ENCODE results near the gene NAPG. TPM values are rescaled to one million over a fixed set of nuclear protein-coding genes. Genes with fewer than 3 reads are reported as not detected.

Gene NAPG
- total and polyA plus RNA-seq, 2 experiments from 2014 or later: 29.0 to 43.2 TPM

DNA sequence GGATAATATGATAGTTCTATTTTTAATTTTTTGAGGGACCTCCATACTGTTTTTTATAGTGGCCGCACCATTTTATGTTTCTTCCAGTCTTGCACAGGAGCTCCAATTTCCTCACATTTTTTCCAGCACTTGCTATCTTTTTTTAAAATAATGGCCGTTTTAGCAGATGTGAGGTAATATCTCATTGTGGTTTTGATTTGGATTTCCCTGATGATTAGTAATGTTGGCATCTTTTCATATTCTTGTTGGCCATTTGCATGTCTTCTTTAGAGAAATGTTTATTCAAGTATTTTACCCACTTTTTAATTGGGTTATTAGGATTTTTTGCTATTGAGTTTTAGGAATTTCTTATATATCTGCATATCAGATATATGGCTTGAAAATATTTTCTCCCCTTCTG, 29.9 kb upstream of the NAPG start:
- H3K79me2 ChIP-seq: no peaks in the 10 kb centered on the region
- TF ChIP-seq, protein P1, sequence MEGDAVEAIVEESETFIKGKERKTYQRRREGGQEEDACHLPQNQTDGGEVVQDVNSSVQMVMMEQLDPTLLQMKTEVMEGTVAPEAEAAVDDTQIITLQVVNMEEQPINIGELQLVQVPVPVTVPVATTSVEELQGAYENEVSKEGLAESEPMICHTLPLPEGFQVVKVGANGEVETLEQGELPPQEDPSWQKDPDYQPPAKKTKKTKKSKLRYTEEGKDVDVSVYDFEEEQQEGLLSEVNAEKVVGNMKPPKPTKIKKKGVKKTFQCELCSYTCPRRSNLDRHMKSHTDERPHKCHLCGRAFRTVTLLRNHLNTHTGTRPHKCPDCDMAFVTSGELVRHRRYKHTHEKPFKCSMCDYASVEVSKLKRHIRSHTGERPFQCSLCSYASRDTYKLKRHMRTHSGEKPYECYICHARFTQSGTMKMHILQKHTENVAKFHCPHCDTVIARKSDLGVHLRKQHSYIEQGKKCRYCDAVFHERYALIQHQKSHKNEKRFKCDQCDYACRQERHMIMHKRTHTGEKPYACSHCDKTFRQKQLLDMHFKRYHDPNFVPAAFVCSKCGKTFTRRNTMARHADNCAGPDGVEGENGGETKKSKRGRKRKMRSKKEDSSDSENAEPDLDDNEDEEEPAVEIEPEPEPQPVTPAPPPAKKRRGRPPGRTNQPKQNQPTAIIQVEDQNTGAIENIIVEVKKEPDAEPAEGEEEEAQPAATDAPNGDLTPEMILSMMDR (IDR thresholded peaks at IDR 0.05; ENCODE audit: poor library complexity): no peak
- TF ChIP-seq EZH2 (IDR thresholded peaks at IDR 0.05; ENCODE audit: borderline replicate concordance) (no peak), EZH2phosphoT487 (IDR thresholded peaks at IDR 0.05; ENCODE audit: low read depth, severe bottlenecking, unreplicated experiment) (no peak)
- no peaks in the 10 kb centered on the region for H3K4me1 ChIP-seq (ENCODE audit: insufficient read depth)
- no peaks in the 10 kb centered on the region for H3K9me3 ChIP-seq (ENCODE audit: low read depth)
- DNase-seq (ENCODE audit: low spot score): no peak
- H4K20me1 ChIP-seq (ENCODE audit: insufficient read depth, poor library complexity, severe bottlenecking): no peaks in the 10 kb centered on the region
- H3K4me3 ChIP-seq: no peak overlapping the region
- 91% methylated on average over 2 of the region's 2 CpGs for WGBS (ENCODE audit: low lambda C conversion rate, missing lambda C conversion rate)
- H2AFZ ChIP-seq: no peak overlapping the region
- no peak overlapping the region for H3K4me2 ChIP-seq
- H3K36me3 ChIP-seq (replicated peaks; ENCODE audit: insufficient read depth, low read depth): no peaks in the 10 kb centered on the region
- no peak overlapping the region for H3K27ac ChIP-seq
- H3K9me2 ChIP-seq (replicated peaks; ENCODE audit: insufficient read depth): no peaks in the 10 kb centered on the region
- no peaks in the 10 kb centered on the region for H3K27me3 ChIP-seq

DNA sequence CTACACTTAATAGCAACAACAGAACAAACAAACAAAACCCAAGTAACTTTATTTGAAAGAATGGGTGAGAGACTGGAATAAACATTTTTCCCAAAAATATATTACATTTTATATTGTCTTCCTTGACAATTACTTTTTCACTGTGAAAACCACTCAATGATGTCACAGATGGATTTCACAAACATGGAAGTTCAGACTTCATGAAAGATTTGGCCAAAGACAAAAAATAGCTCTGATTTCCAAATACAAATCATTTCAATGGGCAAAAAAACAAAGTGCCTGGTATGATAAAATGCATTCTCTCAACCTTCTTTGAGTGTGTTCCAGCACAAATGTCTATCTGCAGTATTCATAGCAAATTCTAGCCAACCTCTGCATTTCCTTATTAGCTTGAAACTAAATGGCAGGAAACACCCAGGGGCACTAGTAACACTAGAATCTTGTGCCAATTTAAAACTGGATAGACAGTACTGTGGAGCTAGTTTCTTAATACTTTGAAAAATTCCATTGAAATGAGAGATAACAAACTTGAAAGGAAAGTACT, 28.5 kb upstream of the NAPG start:
- H3K36me3 ChIP-seq (replicated peaks; ENCODE audit: insufficient read depth, low read depth): no peaks in the 10 kb centered on the region
- no peak overlapping the region for H3K27ac ChIP-seq
- no peak overlapping the region for H3K4me2 ChIP-seq
- no peaks in the 10 kb centered on the region for H3K79me2 ChIP-seq
- no peaks in the 10 kb centered on the region for H3K4me1 ChIP-seq (ENCODE audit: insufficient read depth)
- no peak for DNase-seq (ENCODE audit: low spot score)
- H3K27me3 ChIP-seq: no peaks in the 10 kb centered on the region
- no peaks in the 10 kb centered on the region for H3K9me3 ChIP-seq (ENCODE audit: low read depth)
- no peaks in the 10 kb centered on the region for H3K9me2 ChIP-seq (replicated peaks; ENCODE audit: insufficient read depth)
- no peaks in the 10 kb centered on the region for H4K20me1 ChIP-seq (ENCODE audit: insufficient read depth, poor library complexity, severe bottlenecking)
- no peak overlapping the region for H2AFZ ChIP-seq
- H3K4me3 ChIP-seq: no peak overlapping the region
- TF ChIP-seq EZH2phosphoT487 (IDR thresholded peaks at IDR 0.05; ENCODE audit: low read depth, severe bottlenecking, unreplicated experiment): no peak
- TF ChIP-seq, protein P1 (IDR thresholded peaks at IDR 0.05; ENCODE audit: poor library complexity): no peak
- no peak for TF ChIP-seq EZH2 (IDR thresholded peaks at IDR 0.05; ENCODE audit: borderline replicate concordance)

DNA sequence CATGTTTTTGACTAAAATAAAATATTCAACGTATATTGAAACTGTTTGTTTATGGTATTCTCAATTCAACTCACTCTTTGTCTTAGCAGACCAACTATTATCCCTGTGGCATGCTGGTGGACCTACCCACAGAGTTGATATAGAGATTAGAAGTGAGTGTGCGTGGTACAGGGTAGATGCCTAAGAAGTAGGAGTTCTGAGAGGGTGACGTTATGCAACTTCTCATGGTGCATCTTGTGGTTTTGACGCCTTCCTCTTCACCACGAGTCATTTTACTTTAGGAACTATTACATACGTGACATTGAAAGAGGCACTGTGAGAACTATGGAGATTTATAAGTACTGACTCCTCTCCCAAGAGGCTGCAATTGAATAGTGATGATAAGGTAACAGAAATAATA, 26.6 kb upstream of the NAPG start:
- no peak for DNase-seq (ENCODE audit: low spot score)
- H3K36me3 ChIP-seq (replicated peaks; ENCODE audit: insufficient read depth, low read depth): no peaks in the 10 kb centered on the region
- H3K9me2 ChIP-seq (replicated peaks; ENCODE audit: insufficient read depth): no peaks in the 10 kb centered on the region
- H3K4me1 ChIP-seq (ENCODE audit: insufficient read depth): no peaks in the 10 kb centered on the region
- H3K27ac ChIP-seq: no peak overlapping the region
- H3K4me3 ChIP-seq: no peak overlapping the region
- H3K27me3 ChIP-seq: no peaks in the 10 kb centered on the region
- H3K79me2 ChIP-seq: no peaks in the 10 kb centered on the region
- TF ChIP-seq EZH2 (IDR thresholded peaks at IDR 0.05; ENCODE audit: borderline replicate concordance) (no peak), EZH2phosphoT487 (IDR thresholded peaks at IDR 0.05; ENCODE audit: low read depth, severe bottlenecking, unreplicated experiment) (no peak)
- TF ChIP-seq, protein P1 (IDR thresholded peaks at IDR 0.05; ENCODE audit: poor library complexity): no peak
- H2AFZ ChIP-seq: no peak overlapping the region
- WGBS (ENCODE audit: low lambda C conversion rate, missing lambda C conversion rate): 89% methylated on average over 6 of the region's 6 CpGs
- no peak overlapping the region for H3K4me2 ChIP-seq
- H3K9me3 ChIP-seq (ENCODE audit: low read depth): no peaks in the 10 kb centered on the region
- H4K20me1 ChIP-seq (ENCODE audit: insufficient read depth, poor library complexity, severe bottlenecking): no peaks in the 10 kb centered on the region

DNA sequence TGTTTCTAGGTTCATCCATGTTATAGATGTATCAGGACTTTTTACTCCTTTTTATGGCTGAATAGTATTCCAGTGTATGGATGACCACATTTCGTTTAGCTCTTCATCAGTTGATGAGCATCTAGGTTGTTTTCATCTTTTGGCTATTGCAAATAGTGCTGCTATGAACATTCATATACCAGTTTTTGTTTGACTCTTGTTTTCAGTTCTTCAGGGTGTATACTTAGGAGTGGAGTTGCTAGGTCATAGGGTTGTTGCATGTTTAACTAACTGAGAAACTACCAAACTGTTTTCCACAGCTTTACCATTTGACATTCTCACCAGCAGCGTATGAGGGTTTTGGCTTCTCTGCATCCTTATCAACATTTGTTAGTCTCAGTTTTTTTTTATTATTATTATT, 25.8 kb upstream of the NAPG start:
- H2AFZ ChIP-seq: no peak overlapping the region
- H3K4me3 ChIP-seq: no peak overlapping the region
- H3K27ac ChIP-seq: no peak overlapping the region
- H3K9me2 ChIP-seq (replicated peaks; ENCODE audit: insufficient read depth): no peaks in the 10 kb centered on the region
- DNase-seq (ENCODE audit: low spot score): no peak
- 47% methylated on average over 2 of the region's 2 CpGs for WGBS (ENCODE audit: low lambda C conversion rate, missing lambda C conversion rate)
- H4K20me1 ChIP-seq (ENCODE audit: insufficient read depth, poor library complexity, severe bottlenecking): no peaks in the 10 kb centered on the region
- H3K4me2 ChIP-seq: no peak overlapping the region
- TF ChIP-seq EZH2 (IDR thresholded peaks at IDR 0.05; ENCODE audit: borderline replicate concordance): no peak
- TF ChIP-seq, protein P1 (IDR thresholded peaks at IDR 0.05; ENCODE audit: poor library complexity): no peak
- TF ChIP-seq EZH2phosphoT487 (IDR thresholded peaks at IDR 0.05; ENCODE audit: low read depth, severe bottlenecking, unreplicated experiment): no peak
- no peaks in the 10 kb centered on the region for H3K36me3 ChIP-seq (replicated peaks; ENCODE audit: insufficient read depth, low read depth)
- no peaks in the 10 kb centered on the region for H3K4me1 ChIP-seq (ENCODE audit: insufficient read depth)
- no peaks in the 10 kb centered on the region for H3K27me3 ChIP-seq
- H3K79me2 ChIP-seq: no peaks in the 10 kb centered on the region
- peaks cover 6% of the 10 kb centered on the region for H3K9me3 ChIP-seq (ENCODE audit: low read depth)
